ENCODE measurements around the gene IQCK. TPM values are rescaled to one million over a fixed set of nuclear protein-coding genes. Genes with fewer than 3 reads are reported as not detected.
"Not testable (repeated sequence)": the region's sequence is repeated elsewhere in the genome, so short reads cannot be mapped to it uniquely, and the experiment has no call there.

The IQCK gene
- 0.71 and 0.88 TPM in 2 replicates for total RNA-seq

DNA sequence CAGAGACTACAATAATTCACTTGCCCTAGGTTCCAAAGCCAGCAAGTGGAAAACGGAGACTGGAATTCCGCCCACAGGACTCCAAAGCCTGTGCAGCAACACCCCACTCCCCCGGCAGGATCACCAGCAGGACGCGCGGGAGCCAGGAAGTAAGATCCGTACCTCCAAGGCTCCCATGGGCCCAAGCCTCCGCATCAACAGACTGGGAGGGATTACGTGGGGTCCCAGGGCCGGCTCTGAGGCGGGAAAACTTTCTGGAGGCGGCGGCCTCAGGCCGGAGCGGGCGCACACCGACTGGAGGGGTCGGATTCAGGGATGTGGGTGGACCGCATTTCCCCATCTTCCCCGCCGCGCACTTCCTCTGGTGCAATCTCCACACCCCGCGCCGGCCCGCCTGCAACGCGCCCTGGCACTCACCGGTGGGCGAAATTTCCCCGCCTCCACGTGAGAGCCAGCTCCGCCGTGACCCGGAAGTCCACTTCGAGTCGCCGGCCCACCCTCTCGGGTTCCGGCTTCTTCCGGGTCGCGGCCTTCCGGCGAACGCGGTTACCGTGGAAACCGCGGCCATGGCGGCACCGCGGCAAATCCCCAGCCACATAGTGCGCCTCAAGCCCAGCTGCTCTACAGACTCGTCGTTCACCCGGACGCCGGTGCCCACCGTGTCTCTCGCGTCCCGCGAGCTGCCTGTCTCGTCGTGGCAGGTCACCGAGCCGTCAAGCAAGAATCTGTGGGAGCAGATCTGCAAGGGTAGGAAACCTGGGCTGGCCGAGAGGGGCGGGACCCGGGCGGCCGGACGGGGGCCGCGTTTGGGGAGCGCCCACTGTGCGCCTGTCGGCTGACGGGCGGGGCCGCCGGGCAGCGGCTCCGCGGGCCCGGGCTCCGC lies at the start of gene IQCK, which contains the start of gene KNOP1:
Gene IQCK, plus strand, starts transcription at position 531 of the 883 bp plus-strand sequence. Its CDS starts 36 bp downstream, at position 567.
Gene KNOP1, minus strand, starts transcription at position 487 of the 883 bp plus-strand sequence. CDS start 3,192 bp downstream, outside the sequence.
- intact Hi-C loops (cut with micrococcal nuclease), result loop anchor here (1.0 to 10.0 kb wide), 9 partner anchors 89 to 1024 kb away; partner anchors contain the start of genes ARL6IP1, CCP110, COQ7 and GDE1

DNA sequence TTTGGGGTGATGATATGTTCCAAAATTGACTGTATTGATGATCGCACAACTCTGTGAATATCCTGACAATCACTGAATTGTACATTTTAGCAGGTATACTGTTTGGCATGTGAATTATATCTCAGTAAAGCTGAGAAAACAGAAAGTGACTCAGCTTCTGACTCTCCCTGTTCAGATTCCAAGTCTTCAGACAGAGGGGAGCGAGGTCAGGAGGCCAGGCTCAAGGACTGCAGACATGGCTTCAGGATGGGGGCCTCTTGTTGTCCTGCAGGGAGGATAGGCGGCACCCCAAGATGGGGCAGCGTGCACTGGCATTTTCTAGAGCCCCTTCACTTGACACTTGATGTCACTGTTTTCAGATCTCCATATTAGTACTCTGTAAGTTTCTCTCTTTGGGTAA lies 45.7 kb upstream of the IQCK start:
- intact Hi-C loops (cut with micrococcal nuclease), result no loop called here

DNA sequence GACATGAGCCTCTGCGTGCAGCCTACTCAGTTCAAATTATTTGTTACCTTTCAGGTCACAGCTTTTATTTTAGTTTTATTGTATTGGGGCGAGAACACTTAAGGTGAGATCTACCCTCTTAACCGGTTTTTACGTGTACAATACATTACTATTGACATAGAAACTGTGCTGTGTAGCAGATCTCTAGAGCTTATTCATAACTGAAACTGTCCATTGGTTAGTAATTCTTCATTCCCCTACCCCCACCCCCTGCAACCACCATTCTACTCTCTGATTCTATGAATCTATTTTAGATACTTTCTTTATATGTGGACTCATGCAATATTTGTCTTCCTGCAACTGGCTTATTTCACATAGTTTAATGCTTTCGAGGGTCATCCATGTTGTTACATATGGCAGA lies 43.6 kb upstream of the IQCK start:
- intact Hi-C loops (cut with micrococcal nuclease), result no loop called here

DNA sequence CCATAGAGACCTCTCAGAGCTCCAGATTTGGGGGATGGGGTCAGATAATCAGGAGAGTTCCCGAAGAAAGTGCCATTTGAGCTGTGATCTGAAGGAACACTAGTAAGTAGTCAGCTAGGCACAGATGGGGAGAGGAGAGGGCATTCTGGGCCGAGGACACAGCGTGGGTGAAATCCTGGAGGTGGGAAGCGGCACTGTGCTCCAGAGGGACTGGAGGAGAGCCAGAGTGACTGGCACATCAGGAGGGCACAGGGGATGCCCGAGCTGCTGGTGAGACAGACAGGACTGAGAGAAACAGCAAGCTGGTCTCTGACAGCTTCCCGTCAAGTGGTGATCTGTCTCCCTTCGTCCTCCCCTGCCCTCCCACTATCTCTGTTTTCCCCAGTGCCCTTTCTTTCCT lies 40.7 kb upstream of the IQCK start:
- intact Hi-C loops (cut with micrococcal nuclease), result no loop called here

DNA sequence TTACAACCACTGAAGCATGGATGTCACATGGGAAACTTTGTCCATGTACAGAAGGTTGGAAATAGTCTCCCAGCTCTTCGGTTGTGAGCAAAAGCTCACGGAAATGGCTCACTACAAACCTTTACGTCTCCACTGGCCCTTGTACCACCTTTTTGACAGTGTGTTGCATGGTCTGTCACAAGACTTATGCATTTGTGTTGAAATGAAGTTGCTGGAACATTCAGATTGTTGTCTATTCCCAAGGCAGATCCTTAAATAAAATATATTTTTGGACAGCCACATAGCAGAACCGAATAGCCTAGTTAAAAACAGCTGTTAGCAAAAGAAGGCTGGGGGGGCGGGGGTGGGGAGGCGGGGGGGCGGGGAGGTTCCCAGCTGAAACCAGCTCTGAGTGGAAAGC lies 39.3 kb upstream of the IQCK start:
- intact Hi-C loops (cut with micrococcal nuclease), result no loop called here

DNA sequence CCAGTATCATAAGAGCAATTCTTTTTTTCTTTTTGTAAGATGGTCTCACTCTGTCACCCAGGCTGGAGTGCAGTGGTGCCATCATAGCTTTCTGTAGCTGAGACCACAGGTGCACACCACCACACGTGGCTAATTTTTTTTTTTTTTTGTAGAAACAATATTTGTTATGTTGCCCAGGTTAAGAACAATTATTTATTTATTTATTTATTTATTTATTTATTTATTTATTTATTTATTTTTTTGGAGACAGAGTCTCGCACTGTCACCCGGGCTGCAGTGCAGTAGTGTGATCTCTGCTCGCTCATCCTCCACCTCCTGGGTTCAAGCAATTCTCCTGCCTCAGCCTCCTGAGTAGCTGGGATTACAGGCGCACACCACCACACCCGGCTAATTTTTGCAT lies 38.8 kb upstream of the IQCK start:
- intact Hi-C loops (cut with micrococcal nuclease), result not testable (repeated sequence)

- intact Hi-C loops (cut with micrococcal nuclease), result no loop called here
Observed at GRCh38 chr16:19680881-19681340, 37.2 kb upstream of the IQCK start.

GRCh38 chr16:19681637-19682036 lies 36.4 kb upstream of the IQCK start:
- intact Hi-C loops (cut with micrococcal nuclease), result no loop called here

- intact Hi-C loops (cut with micrococcal nuclease), result no loop called here
Observed at GRCh38 chr16:19683453-19684236, 34.4 kb upstream of the IQCK start.

GRCh38 chr16:19685176-19685575 lies 32.9 kb upstream of the IQCK start:
- intact Hi-C loops (cut with micrococcal nuclease), result no loop called here

- intact Hi-C loops (cut with micrococcal nuclease), result no loop called here
Observed at GRCh38 chr16:19687279-19687678, 30.8 kb upstream of the IQCK start.

GRCh38 chr16:19688396-19689024 lies 29.6 kb upstream of the IQCK start:
- intact Hi-C loops (cut with micrococcal nuclease), result no loop called here

DNA sequence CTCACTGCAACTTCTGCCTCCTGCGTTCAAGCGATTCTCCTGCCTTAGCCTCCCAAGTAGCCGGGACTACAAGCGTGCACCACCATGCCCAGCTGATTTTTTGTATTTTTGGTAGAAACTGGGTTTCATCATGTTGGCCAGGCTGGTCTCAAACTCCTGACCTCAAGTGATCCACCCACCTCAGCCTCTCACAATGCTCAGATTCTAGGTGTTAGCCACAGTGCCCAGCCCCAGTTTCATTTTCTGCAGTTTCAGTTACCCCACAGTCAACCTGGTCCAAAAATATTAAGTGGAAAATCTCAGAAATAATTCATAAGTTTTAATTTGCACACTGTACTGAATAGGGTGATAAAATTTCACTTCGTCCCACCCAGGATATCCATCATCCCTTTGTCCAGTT lies 28.7 kb upstream of the IQCK start:
- intact Hi-C loops (cut with micrococcal nuclease), result no loop called here

DNA sequence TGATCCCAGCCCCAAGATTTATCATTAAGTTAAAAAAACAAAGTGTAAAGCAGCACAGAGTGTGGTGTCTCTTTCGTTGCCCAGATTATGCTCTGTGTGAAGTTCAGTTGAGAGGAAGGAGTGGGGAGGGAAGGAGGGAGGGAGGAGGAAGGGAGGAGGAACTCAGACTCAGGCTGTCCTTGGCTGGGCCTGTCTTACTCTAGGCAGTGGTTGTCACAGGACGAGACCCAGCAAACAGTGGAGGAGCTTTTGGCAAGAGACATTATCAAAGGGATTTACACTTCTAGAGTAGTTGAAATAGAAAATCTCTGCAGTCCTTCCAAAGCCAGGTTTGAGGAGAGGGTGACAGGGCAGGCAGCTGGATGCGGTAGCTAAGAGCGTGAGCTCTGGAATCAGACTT lies 27.9 kb upstream of the IQCK start:
- intact Hi-C loops (cut with micrococcal nuclease), result no loop called here

DNA sequence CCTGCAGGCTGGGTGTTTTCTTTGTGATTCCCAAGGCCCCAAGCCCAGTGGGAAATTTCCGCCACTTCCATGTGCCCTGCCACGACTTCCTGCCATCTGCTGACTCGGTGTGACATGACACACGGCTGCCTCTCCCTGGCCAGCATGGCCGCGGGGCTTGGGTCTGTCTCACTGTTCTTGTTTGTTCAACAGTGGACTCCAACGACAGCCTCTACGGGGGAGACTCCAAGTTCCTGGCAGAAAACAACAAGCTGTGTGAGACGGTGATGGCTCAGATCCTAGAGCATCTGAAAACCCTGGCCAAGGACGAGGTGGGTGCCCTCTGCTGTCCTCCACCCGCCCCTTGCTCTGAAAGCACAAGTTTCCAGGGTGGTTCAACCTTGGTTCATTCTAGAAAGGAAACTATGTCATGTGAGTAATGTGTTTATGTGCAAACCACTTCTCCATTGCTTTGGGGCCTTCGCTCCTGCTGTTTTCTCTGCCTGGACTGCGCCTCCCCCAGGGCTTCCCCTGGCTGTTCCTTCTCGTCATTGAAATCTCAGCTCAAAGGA lies 26.8 kb upstream of the IQCK start:
- intact Hi-C loops (cut with micrococcal nuclease), result no loop called here

DNA sequence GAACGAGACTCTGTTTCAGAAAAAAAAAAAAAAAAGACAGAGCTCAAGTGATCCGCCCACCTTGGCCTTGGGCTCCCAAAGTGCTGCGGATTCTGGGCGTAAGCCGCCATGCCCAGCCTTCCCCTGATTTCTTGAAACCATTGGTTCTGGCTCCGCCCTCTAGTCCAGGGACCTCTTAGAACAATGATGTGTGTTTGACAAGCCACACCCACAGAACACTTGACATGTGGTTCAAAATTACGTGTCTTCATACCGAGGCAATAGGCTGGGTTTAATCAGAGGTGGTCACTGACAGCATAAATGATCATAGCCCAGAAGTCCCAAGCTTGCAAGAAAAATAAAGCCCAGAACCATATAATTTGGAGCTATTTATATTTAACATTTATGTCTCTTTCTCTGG lies 23.1 kb upstream of the IQCK start:
- intact Hi-C loops (cut with micrococcal nuclease), result no loop called here

DNA sequence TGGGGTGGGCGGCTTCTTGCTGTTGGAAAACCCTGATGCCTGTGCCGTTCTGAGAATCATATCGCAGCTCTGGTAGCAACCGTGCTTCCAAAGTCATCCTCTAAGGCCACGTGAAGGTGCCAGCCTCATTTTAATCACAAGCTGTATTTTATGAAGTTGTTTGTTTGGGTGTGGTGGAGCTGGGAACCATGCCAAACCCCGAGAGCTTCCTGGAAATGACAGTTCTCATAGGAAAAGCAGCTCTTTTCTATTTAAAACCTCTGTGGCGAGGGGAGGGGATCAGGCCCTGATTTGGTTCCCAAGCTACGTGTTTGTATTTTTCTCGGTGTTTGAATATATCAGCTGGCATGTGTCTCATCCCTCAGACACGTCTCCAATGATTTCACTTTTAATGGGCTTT lies 21.7 kb upstream of the IQCK start:
- intact Hi-C loops (cut with micrococcal nuclease), result no loop called here

GRCh38 chr16:19696961-19697360 lies 21.1 kb upstream of the IQCK start:
- intact Hi-C loops (cut with micrococcal nuclease), result no loop called here

DNA sequence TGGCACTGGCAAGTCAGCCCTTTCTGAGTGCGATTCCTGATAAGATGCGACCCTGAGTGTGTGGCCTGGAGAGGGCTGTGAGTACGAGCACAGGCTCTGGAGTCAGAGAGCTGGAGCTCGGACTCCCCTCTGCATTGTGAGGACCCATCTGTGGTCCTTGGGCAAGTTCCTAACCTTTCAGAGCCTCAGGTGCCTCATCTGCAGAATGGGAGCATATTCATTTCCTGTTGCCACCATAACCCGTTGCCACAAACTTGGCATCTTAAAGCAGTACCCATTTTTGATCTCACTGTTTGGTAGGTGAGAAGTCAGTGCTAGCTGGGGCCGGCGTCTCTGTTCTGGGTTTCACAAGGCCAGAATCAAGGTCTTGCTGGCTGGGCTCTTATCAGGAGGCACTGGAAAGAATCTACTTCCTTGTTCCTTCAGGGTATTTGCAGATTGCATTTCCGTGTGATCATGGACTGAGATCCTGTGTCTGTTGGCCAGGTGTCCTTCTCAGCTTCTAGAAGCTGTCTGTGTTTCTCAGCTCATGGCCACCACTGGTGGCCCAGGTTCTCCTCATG lies 20.2 kb upstream of the IQCK start:
- intact Hi-C loops (cut with micrococcal nuclease), result no loop called here

DNA sequence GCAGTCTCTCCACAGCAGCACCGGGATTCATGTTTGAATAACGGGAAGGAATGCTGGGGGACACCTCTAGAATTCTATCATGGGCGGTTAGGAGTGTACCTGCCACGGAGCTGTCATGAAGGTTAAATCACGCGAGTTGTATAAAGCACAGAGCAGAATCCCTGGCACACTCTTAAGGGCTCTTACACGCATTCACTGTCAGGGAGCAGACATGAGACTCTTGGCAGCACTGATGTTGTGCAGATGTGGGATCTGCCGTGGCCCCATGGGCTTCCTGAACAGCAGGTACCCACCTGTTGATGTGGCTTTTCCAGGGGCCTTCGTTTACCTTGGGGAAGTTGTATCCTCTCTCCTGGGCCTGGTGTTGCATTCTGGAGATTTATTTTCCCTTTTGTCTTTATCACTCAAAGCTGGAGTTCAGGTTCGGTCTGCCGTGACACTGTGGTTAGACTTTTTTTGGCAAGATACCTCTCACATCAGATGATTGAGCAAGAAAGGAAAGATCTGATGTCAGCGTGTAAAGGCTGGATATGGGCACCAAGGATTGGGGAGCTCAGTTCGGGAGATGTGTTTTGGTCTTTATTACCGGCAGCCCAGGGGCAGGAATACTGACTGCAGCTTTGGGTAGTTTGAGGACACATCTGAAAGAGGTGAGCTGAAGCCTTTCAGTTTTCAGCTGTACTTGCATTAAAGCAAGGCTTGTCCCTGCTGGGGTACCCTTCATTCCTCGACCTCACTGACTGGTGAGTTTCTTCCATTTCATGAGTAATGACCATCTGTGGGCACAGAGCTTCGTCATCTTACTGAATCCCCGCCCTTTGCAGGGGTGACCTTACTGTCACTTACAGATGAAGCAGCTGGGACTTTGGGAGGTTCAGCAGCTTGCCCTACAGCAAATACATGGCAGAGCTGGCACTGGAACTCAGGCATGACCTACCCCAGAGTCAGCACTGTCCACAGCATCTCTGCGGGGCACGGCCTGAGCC lies 19.3 kb upstream of the IQCK start:
- intact Hi-C loops (cut with micrococcal nuclease), result no loop called here
